Mucosa of stomach (tissue), 1 donor: ENCODE data around the gene RAPGEF6.

Source experiments
- H3K27me3 ChIP-seq: one replicate; pipeline ENCODE4 v1.7.0; 2013; ENCODE audit warnings: mild to moderate bottlenecking, low read length; ENCODE audit not compliant: control insufficient read depth, insufficient read depth
- H3K36me3 ChIP-seq: one replicate; pipeline ENCODE4 v1.7.0; 2013; ENCODE audit warnings: low read length; ENCODE audit not compliant: control insufficient read depth, insufficient read depth
- H3K4me1 ChIP-seq: one replicate; pipeline ENCODE4 v1.7.0; 2013; ENCODE audit warnings: mild to moderate bottlenecking, low read length; ENCODE audit not compliant: control insufficient read depth, insufficient read depth
- H3K4me3 ChIP-seq: one replicate; pipeline ENCODE4 v1.7.0; 2013; ENCODE audit warnings: low read length
- H3K9ac ChIP-seq: one replicate; pipeline ENCODE4 v1.7.0; 2013; ENCODE audit warnings: mild to moderate bottlenecking, low read length, moderate library complexity
- H3K9me3 ChIP-seq: one replicate; pipeline ENCODE4 v1.7.0; 2013; ENCODE audit warnings: mild to moderate bottlenecking, low read length, moderate library complexity; ENCODE audit not compliant: control insufficient read depth
- donor health status: Pancreatic carcinoma.

Gene RAPGEF6

DNA sequence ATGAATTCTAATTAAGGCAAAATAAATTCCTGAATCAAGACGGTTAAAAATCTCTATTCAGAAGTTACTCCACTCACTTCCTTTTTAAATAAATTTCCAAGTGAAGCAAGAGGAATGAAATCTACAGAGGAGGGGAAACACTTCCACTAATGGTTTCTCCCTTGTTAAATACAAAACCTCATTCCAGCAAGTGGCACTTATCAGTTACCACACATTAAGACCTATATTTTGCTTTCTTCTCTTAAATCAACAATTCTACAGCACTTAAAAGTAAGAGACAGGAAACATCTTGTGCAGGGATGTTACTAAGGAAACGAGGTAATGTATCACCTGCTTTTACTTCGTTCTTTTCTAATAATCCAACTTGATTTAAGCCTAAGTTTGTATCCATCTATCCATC is 172.6 kb downstream of the RAPGEF6 start:
- Histone ChIP-seq H3K4me3 (no peak overlapping the region), H3K9ac (no peak overlapping the region), H3K27me3 (no peaks in the 10 kb centered on the region), H3K9me3 (no peaks in the 10 kb centered on the region), H3K4me1 (no peaks in the 10 kb centered on the region), H3K36me3 (no peaks in the 10 kb centered on the region)

DNA sequence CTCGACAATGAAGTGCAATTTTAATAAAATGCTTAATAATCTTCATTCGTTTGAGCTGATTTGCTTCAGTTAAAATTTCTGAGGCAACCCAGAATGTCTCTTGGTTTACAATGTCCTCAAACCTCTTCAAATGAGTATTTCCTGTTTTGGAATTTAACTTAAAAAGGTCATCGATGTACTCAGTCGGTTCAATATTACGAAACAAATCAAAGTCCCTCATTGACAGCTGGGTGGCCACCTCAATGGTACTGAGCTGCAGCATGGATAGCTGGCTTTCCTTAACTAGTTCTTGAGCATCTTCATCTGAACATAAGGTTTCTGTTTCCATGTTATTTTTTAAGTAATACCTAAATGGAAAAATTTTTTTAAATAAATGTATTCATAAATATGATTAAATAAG is 173.3 kb downstream of the RAPGEF6 start:
- H3K9ac ChIP-seq, result no peak overlapping the region
- no peaks in the 10 kb centered on the region for H3K27me3 ChIP-seq
- no peaks in the 10 kb centered on the region for H3K36me3 ChIP-seq
- no peaks in the 10 kb centered on the region for H3K9me3 ChIP-seq
- H3K4me1 ChIP-seq, result no peaks in the 10 kb centered on the region
- H3K4me3 ChIP-seq, result no peak overlapping the region

DNA sequence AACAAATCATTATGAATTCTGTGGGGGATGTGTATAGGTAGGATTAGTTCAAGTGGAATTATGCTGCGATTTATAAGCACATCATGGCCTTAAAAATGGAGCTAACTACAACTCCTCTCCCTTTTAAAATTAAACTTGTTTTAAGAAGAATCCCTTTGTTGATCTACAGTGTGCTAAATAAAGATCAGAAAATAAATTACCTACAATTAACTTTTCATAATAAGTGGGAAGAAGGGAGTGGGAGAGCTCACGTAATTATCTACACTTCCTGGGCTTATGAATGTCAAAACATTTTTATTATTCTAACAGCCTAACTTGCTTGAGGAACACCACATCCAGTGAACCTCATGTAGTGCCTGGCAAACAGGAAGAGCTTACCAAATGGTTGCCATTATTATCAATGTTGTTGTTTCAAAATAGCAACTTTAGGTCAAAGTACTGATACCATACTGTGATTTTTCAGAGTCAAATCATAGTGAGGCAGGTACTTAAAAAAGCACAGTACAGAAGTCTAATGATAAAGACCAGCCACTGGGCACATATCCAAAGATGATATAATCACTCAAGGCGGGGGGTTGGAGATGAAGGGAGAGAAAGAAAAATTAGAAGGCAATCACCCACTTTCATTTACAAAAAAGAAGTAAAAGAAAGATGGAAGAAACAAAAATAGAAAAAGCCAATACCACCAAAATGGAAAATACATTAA is 174.0 kb downstream of the RAPGEF6 start:
- Histone ChIP-seq H3K27me3 (no peaks in the 10 kb centered on the region), H3K9ac (no peak overlapping the region), H3K9me3 (no peaks in the 10 kb centered on the region), H3K4me3 (no peak overlapping the region), H3K36me3 (no peaks in the 10 kb centered on the region), H3K4me1 (no peaks in the 10 kb centered on the region)

DNA sequence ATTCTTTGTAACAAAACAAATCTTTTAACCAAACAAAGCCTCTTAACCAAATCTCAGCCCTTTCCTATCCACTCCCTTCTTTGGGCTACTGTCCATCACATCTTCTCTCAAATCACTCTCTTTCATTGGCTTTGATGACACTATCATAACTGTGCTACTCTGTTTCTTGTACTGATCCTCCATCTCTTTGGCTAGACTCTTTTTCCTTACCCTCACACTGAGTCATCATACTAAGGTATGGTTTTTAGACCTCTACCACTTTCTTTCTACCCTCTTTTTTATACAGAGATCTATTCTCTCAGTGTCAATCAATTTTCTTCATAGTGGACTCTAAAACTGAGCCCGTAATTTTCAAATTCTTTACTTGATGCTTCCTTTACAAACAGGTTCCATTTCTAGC is 174.9 kb downstream of the RAPGEF6 start:
- H3K9me3 ChIP-seq, result no peaks in the 10 kb centered on the region
- H3K4me1 ChIP-seq, result no peaks in the 10 kb centered on the region
- H3K36me3 ChIP-seq, result no peaks in the 10 kb centered on the region
- no peaks in the 10 kb centered on the region for H3K27me3 ChIP-seq
- no peak overlapping the region for H3K9ac ChIP-seq
- no peak overlapping the region for H3K4me3 ChIP-seq

DNA sequence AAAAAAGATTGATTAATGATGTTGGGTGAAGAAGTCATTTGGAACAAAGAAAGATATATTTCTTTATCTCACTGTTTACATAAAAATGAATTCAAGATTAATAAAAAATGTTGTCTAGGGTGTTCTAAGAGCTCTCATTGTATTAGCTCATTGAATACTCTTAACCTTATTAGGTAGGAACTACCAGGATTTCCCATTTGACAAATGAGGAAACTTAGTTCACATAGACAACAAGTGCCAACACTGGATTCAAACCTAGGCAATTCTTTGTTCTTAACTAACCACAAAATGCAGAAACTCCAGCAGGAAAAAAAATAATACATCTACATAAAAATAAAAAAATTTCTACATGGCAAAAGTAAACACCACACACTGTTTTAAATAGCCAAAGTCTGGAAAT is 175.8 kb downstream of the RAPGEF6 start:
- Histone ChIP-seq H3K9me3 (no peaks in the 10 kb centered on the region), H3K4me1 (no peaks in the 10 kb centered on the region), H3K36me3 (no peaks in the 10 kb centered on the region), H3K4me3 (no peak overlapping the region), H3K27me3 (no peaks in the 10 kb centered on the region), H3K9ac (no peak overlapping the region)

DNA sequence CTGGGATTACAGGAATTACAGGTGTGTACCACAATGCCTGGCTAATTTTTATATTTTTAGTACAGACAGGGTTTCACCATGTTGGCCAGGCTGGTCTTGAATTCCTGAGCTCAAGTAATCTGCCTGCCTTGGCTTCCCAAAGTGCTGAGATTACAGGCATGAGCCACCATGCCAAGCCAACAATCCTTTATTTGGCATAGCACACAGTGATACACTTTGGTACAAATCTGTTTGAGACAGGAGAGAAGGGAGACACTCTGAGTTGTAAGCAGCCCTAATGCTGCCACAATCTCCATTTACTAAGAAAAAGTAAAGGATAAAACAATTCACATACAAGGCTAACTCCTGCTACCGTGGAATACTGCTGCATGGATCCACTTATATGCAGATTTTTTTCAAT is 177.8 kb downstream of the RAPGEF6 start:
- Histone ChIP-seq H3K9me3 (no peaks in the 10 kb centered on the region), H3K36me3 (no peaks in the 10 kb centered on the region), H3K9ac (no peak overlapping the region), H3K4me1 (no peaks in the 10 kb centered on the region), H3K27me3 (no peaks in the 10 kb centered on the region), H3K4me3 (no peak overlapping the region)

DNA sequence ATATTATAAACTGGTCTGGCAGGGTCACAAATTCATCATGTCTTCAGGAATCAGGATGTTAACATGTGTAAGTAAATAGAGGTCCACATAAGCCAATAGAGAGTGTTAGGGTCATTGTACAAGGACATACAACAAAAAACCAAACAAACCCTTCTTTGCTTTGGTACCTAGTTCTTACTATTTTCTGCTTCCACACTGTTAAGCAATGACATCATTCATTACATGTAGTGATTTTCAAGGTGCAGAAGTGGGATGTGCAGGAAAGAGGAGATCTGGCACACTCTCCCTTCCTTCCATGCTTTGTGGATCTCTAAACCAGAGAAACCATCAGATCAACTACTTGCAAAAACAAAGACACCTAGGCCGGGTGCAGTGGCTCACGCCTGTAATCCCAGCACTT is 184.1 kb downstream of the RAPGEF6 start:
- Histone ChIP-seq H3K27me3 (no peaks in the 10 kb centered on the region), H3K4me3 (no peak overlapping the region), H3K9ac (no peak overlapping the region), H3K4me1 (no peaks in the 10 kb centered on the region), H3K36me3 (no peaks in the 10 kb centered on the region), H3K9me3 (no peaks in the 10 kb centered on the region)

DNA sequence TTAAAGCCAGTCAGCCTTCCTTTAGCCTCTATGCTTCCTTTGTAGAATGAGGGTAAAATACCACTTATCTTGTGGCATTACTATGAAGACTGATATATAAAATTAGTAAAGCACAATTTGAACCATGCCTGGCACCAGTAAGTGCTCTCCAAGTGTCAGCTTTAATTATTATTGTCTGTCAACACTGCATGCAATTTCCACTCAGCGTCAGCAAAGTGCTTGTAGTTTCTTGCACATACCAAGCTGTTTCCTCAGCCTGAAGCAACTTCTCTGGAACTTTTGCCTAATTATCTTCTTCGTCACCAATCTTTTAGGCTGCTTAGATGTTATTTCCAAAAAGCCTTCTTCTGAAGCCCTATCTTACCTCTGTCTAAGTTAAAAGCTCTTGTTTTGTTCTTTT is 193.8 kb downstream of the RAPGEF6 start:
- no peaks in the 10 kb centered on the region for H3K27me3 ChIP-seq
- H3K9ac ChIP-seq, result no peak overlapping the region
- H3K4me1 ChIP-seq, result no peaks in the 10 kb centered on the region
- no peaks in the 10 kb centered on the region for H3K9me3 ChIP-seq
- no peak overlapping the region for H3K4me3 ChIP-seq
- no peaks in the 10 kb centered on the region for H3K36me3 ChIP-seq

DNA sequence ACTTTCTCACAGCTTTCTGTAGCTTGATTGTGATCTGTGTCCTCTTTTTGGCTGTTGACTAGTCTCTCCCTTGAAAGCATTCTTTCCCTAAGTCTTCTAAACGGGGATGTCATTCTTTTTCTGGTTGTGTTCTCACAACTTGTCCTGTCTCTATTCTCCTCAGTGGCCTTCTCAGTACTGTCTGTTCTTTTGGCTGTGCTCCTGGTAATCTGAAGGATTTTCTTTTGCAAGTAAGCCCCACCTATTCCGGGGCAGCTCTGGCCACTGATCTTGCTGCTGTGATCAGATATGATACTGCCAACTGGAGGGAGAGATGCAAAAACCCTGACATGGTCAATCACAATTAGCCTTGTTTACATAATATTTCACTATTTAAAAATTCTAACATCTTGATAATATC is 198.9 kb downstream of the RAPGEF6 start:
- H3K27me3 ChIP-seq, result no peaks in the 10 kb centered on the region
- H3K4me1 ChIP-seq, result no peaks in the 10 kb centered on the region
- no peaks in the 10 kb centered on the region for H3K36me3 ChIP-seq
- no peaks in the 10 kb centered on the region for H3K9me3 ChIP-seq
- H3K4me3 ChIP-seq, result no peak overlapping the region
- no peak overlapping the region for H3K9ac ChIP-seq

DNA sequence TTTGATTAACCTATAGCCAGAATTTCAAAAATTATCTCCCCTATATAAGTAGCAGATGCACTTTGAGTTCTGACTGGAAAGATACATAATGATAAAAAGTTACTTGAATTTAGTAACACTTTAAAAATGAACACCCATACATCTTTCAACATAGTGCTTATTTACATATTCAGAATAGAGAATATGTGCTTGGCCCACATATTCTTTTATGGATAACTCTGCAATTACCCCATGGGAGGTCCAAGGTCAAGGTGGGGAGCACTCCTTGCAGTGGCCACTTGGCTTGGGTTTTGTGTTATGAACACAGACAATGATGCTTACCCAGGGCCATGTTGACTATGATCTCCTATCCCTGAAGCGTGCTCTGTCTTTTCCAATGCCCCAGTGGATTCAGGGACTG is 201.9 kb downstream of the RAPGEF6 start:
- no peak overlapping the region for H3K9ac ChIP-seq
- H3K36me3 ChIP-seq, result no peaks in the 10 kb centered on the region
- H3K4me1 ChIP-seq, result no peaks in the 10 kb centered on the region
- H3K4me3 ChIP-seq, result no peak overlapping the region
- no peaks in the 10 kb centered on the region for H3K27me3 ChIP-seq
- no peaks in the 10 kb centered on the region for H3K9me3 ChIP-seq

DNA sequence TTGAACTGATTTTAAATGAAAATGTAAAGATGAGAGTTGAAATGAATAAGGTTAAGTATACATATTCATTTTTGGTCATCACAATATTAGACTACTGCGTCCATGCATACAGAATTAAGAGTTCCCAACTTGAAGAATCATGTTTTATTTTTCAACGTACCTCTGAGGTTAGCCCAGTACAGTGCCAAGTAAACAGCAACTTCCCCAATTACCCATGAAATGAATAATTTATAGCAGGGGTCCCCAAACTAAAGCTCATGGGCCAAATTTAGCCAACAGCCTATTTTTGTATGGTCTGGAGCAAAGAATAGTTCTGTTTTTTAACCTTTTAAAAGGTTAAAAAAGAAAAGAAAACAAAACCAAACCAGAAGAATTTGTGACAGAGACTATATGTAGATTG is 203.2 kb downstream of the RAPGEF6 start:
- H3K36me3 ChIP-seq, result no peaks in the 10 kb centered on the region
- H3K4me1 ChIP-seq, result no peaks in the 10 kb centered on the region
- no peak overlapping the region for H3K9ac ChIP-seq
- H3K27me3 ChIP-seq, result no peaks in the 10 kb centered on the region
- no peaks in the 10 kb centered on the region for H3K9me3 ChIP-seq
- H3K4me3 ChIP-seq, result no peak overlapping the region

DNA sequence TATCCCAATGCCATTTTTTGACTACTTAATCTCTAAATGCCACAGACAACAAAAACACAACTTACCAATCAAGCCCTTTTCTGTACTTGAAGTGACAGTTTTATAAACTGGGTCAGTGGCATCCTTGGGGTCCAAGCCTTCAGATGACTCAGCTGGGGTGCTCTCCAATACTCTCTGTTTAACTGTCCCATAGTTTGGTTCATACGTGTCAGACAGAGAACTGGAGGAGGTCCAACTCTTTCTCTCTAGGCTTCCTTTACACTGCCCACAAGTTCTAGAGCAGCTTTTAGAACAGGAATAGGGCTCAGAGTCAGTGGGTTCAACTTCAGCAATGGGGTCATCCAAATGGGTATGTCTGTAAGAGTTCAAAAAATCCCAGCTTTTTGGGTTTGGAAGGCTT is 204.2 kb downstream of the RAPGEF6 start:
- Histone ChIP-seq H3K9me3 (no peaks in the 10 kb centered on the region), H3K4me1 (no peaks in the 10 kb centered on the region), H3K36me3 (no peaks in the 10 kb centered on the region), H3K27me3 (no peaks in the 10 kb centered on the region), H3K4me3 (no peak overlapping the region), H3K9ac (no peak overlapping the region)

DNA sequence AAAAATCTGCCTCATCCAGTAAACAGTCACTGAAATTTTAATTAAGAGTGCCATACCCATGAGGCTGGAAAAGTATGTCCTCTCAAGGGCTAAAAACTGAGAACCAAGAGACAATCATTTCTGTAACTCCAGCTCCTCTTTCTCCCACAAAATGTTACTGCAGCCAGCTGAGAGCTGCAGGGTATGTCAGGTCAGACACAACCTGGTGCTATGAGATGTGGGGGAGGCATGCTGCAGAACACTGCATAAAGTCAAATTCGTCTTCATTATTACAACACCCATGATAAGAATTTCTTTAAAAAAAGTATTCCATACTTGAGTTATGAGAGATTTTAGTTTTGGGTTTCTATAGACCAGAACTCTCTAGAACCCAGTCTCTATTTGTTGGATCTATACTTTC is 209.0 kb downstream of the RAPGEF6 start:
- Histone ChIP-seq H3K9me3 (no peaks in the 10 kb centered on the region), H3K27me3 (no peaks in the 10 kb centered on the region), H3K4me1 (no peaks in the 10 kb centered on the region), H3K4me3 (no peak overlapping the region), H3K9ac (no peak overlapping the region), H3K36me3 (no peaks in the 10 kb centered on the region)
